Measurements from ENCODE around the gene CHCHD5.

Gene CHCHD5

DNA sequence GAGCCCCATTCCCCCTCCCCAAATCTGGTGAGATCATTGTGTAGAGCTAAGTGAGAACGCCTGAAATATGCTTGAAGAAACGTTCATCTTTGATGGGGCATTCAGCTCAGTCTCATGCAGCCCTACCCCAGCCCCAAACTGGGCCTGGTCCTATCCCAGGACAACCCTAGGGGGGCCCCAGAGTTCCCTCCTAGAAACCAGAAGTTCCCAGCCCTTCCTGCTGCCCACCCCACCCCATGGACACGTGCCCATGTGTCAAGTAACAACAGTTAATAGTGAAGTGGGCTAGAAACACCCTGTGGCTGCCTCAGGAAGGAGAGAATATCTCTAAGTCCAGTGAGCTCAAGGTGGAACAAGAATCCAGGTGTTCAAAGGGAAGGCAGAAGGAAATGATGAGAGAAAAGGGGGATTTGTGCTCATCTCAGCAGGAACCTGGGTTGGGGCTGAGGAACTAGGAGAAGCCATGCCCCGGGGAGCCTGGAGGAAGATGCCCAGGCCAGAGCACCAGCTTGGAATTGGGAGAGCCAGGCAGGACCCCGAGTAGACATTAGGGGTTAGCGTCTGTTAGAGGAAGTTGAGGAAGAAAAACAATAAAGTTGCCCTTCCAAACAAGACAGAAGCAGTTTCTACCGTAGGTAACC is 41.2 kb downstream of the CHCHD5 start:
- Mint-ChIP-seq H3K27me3 (ENCODE audit: low read depth, poor library complexity) (peaks cover 20% of the 10 kb centered on the region), H3K9me3 (no peaks in the 10 kb centered on the region), H3K27ac (no peak overlapping the region), H3K4me3 (no peak overlapping the region), H3K36me3 (ENCODE audit: low read depth) (no peaks in the 10 kb centered on the region), H3K4me1 (peaks cover 21% of the 10 kb centered on the region)
- DNase-seq = no peak
- TF ChIP-seq, protein P1, sequence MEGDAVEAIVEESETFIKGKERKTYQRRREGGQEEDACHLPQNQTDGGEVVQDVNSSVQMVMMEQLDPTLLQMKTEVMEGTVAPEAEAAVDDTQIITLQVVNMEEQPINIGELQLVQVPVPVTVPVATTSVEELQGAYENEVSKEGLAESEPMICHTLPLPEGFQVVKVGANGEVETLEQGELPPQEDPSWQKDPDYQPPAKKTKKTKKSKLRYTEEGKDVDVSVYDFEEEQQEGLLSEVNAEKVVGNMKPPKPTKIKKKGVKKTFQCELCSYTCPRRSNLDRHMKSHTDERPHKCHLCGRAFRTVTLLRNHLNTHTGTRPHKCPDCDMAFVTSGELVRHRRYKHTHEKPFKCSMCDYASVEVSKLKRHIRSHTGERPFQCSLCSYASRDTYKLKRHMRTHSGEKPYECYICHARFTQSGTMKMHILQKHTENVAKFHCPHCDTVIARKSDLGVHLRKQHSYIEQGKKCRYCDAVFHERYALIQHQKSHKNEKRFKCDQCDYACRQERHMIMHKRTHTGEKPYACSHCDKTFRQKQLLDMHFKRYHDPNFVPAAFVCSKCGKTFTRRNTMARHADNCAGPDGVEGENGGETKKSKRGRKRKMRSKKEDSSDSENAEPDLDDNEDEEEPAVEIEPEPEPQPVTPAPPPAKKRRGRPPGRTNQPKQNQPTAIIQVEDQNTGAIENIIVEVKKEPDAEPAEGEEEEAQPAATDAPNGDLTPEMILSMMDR (IDR thresholded peaks at IDR 0.05) = no peak

DNA sequence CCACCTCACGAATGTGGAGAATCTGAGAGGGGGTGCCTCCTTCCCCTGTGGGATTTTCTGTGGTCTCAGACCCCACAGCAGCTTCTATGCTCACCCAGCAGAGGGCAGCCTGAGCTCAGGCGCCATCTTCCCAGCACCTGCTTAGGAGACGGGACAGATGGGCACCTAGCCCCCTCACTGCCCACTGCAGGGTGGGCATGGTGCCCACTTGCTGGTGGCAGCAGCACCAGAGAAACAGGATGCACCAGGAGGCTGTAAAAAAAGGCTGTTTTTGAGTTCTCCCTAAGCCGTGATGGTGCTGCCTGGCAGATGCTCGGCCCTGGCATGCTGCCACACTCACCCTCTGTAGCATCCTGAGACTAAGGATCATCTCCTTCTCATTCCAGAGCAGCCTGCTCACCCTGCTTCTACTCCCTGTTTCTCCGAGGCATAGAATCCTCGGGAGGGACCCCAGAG is 42.2 kb downstream of the CHCHD5 start:
- H3K27me3 Mint-ChIP-seq (ENCODE audit: low read depth, poor library complexity) = peaks cover 11% of the 10 kb centered on the region
- H3K27ac Mint-ChIP-seq = no peak overlapping the region
- peak; percentile 48 for DNase-seq
- H3K4me3 Mint-ChIP-seq = no peak overlapping the region
- TF ChIP-seq, protein P1 (IDR thresholded peaks at IDR 0.05) = peak; percentile 70
- peaks cover 31% of the 10 kb centered on the region for H3K4me1 Mint-ChIP-seq
- no peaks in the 10 kb centered on the region for H3K36me3 Mint-ChIP-seq (ENCODE audit: low read depth)
- H3K9me3 Mint-ChIP-seq = no peaks in the 10 kb centered on the region

DNA sequence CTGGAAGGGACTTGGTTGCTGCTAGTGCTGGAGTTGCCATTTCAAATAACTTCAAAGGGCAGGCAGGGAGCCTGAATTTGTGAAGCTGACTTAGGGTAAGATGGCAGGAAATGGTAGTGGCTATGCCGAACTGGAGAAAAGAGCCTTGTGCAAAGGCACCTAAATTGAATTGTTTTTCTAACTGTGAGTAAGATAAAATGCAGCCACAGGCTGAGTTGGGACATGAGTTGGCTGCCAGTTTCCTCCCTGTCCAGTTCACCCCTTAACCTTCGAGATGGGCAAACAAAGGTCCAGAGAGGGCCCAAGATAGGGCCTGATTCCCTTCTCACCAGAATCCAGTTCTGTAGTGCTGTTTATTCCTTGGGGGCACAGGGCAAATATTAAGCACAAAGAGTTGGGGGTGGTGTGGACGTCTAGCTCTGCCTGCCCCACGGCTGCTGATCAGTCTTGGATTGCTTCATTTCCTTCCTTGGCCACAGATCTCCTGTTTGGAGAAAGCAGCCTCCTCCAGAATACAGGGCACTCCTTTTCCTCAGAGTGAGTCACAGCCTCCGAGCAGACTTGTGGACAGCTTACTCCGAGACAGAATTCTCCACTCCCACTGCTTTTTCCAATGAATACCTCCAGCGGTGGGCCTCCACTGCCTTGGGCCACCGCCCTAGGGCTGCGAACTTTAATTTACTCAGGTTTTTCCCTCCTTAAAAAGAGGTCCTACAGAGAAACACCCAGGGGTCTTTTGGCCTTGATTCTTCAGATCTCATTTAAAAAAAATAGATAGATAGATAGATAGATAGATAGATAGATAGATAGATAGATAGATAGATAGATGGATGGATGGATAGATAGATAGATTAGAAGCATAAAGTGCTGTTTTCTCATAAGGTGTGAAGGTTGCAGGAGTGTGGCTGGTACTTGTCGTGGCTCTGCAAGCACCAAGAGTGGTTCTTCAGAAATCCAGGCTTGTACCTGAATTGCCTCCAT is 42.9 kb downstream of the CHCHD5 start:
- H3K36me3 Mint-ChIP-seq (ENCODE audit: low read depth) = no peaks in the 10 kb centered on the region
- peaks cover 5% of the 10 kb centered on the region for H3K27me3 Mint-ChIP-seq (ENCODE audit: low read depth, poor library complexity)
- H3K4me1 Mint-ChIP-seq = peaks cover 37% of the 10 kb centered on the region
- H3K4me3 Mint-ChIP-seq = no peak overlapping the region
- H3K27ac Mint-ChIP-seq = no peak overlapping the region
- DNase-seq = no peak
- no peaks in the 10 kb centered on the region for H3K9me3 Mint-ChIP-seq
- TF ChIP-seq, protein P1 (IDR thresholded peaks at IDR 0.05) = no peak

DNA sequence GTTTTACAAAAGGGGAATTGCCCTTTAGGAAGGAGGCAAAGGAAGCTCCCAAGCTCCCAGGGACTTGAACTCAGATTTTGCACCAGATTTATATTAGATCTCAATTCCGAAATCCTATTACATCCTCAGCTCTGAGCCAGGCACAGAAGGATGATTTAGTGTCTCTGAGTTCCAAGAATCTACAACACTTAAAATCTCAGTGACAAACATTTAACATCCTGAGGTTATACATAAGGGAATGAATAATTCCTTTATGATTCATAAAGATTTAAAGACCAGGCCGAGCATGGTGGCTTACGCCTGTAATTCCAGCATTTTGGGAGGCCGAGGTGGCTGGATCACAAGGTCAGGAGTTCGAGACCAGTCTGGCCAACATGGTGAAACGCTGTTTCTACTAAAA is 44.8 kb downstream of the CHCHD5 start:
- DNase-seq = no peak
- no peak overlapping the region for H3K27ac Mint-ChIP-seq
- TF ChIP-seq, protein P1 (IDR thresholded peaks at IDR 0.05) = no peak
- no peak overlapping the region for H3K4me3 Mint-ChIP-seq
- peaks cover 10% of the 10 kb centered on the region for H3K27me3 Mint-ChIP-seq (ENCODE audit: low read depth, poor library complexity)
- peaks cover 45% of the 10 kb centered on the region for H3K4me1 Mint-ChIP-seq
- no peaks in the 10 kb centered on the region for H3K9me3 Mint-ChIP-seq
- H3K36me3 Mint-ChIP-seq (ENCODE audit: low read depth) = no peaks in the 10 kb centered on the region

DNA sequence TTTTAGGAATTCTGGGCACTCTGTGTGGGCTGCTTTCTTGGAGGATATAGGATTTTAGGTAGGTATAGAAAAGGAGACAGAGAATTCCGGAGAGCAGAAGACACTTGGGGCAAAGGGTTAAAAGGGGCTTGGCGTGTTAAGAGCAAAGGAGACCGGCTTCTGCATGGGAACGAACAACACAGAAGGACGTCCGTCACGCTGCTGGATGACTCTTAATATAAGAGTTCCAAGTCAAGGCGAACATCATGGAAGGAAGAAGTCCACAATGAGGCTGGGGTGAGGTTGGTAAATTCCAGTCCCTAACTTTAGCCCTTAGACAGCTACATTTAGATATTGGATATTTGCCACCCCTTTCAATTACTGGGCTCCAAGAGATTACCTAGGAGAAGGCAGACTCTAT is 45.4 kb downstream of the CHCHD5 start:
- H3K4me3 Mint-ChIP-seq = no peak overlapping the region
- TF ChIP-seq, protein P1 (IDR thresholded peaks at IDR 0.05) = no peak
- H3K9me3 Mint-ChIP-seq = no peaks in the 10 kb centered on the region
- H3K36me3 Mint-ChIP-seq (ENCODE audit: low read depth) = no peaks in the 10 kb centered on the region
- H3K27ac Mint-ChIP-seq = no peak overlapping the region
- no peak for DNase-seq
- H3K4me1 Mint-ChIP-seq = peaks cover 47% of the 10 kb centered on the region
- H3K27me3 Mint-ChIP-seq (ENCODE audit: low read depth, poor library complexity) = peaks cover 10% of the 10 kb centered on the region
